Mucosa of descending colon (tissue), 3 donors: ENCODE results near the gene RNF135. TPM values are rescaled to one million over a fixed set of nuclear protein-coding genes. Genes with fewer than 3 reads are reported as not detected.

Experiments used
- ATAC-seq: fragments of 200-7000 bp; cut with Tn5 transposase; one replicate; pipeline ENCODE4 v1.9.1; 2020; ENCODE audit warnings: mild to moderate bottlenecking, moderate library complexity
- DNase-seq, 3 donors: peaks; one replicate each; pipeline ENCODE4 v3.0.0-alpha.2; 2020
- H3K36me3 ChIP-seq: fragments of 200-600 bp; one replicate; pipeline ENCODE4 v1.8.0; 2021; ENCODE audit warnings: low read depth, mild to moderate bottlenecking
- H3K4me1 ChIP-seq: fragments of 200-600 bp; one replicate; pipeline ENCODE4 v1.8.0; 2021; ENCODE audit warnings: low read depth, mild to moderate bottlenecking
- H3K4me3 ChIP-seq: fragments of 200-600 bp; one replicate; pipeline ENCODE4 v1.8.0; 2021; ENCODE audit warnings: mild to moderate bottlenecking
- H3K9me3 ChIP-seq: fragments of 200-600 bp; one replicate; pipeline ENCODE4 v1.8.0; 2021; ENCODE audit warnings: mild to moderate bottlenecking
- CTCF ChIP-seq: fragments of 200-600 bp; IDR thresholded peaks from one replicate; pipeline ENCODE4 v1.8.0; 2022; ENCODE audit warnings: antibody characterized with exemption, mild to moderate bottlenecking
- intact Hi-C, 2 donors: fragments of 100-400 bp; cut with DNase I in 1 of 2; cut with micrococcal nuclease in 1 of 2; formaldehyde crosslinking; loops; one replicate each; pipeline versions ENCODE4 v1.11.0 to v1.11.1; 2022; cut with DNase I, micrococcal nuclease
- total RNA-seq, 3 donors: library from RNA; stranded (reverse); fragmentation: NEBNext Ultra II Directional in 2 of 3; extraction: Animal tissue kit (Norgen Biotek cat#: 25700) in 2 of 3; gene quantifications; one replicate each; pipeline versions ENCODE4 v1.2.1 to v1.2.4, GENCODE V29; 2021 to 2023
- donor health status: DM: no; HTN: no; CAD: no; lungs with moderate emphysema.
- donor health status: DM: no; HTN: no; CAD: no.
- donor health status: DM: no; HTN: yes; CAD: no.

Gene RNF135
- total RNA-seq, 3 donors from 2014 or later, result 22.9 to 27.9 (median 24.1) TPM

GRCh38 chr17:30939051-30939689 lies 31.7 kb upstream of the RNF135 start:
- no peak for DNase-seq
- H3K36me3 ChIP-seq, result no peaks in the 10 kb centered on the region
- ATAC-seq, result no peak
- intact Hi-C loops, result no loop called here
- no peak for TF ChIP-seq CTCF
- H3K4me1 ChIP-seq, result no peaks in the 10 kb centered on the region
- H3K9me3 ChIP-seq, result no peaks in the 10 kb centered on the region
- no peak overlapping the region for H3K4me3 ChIP-seq

DNA sequence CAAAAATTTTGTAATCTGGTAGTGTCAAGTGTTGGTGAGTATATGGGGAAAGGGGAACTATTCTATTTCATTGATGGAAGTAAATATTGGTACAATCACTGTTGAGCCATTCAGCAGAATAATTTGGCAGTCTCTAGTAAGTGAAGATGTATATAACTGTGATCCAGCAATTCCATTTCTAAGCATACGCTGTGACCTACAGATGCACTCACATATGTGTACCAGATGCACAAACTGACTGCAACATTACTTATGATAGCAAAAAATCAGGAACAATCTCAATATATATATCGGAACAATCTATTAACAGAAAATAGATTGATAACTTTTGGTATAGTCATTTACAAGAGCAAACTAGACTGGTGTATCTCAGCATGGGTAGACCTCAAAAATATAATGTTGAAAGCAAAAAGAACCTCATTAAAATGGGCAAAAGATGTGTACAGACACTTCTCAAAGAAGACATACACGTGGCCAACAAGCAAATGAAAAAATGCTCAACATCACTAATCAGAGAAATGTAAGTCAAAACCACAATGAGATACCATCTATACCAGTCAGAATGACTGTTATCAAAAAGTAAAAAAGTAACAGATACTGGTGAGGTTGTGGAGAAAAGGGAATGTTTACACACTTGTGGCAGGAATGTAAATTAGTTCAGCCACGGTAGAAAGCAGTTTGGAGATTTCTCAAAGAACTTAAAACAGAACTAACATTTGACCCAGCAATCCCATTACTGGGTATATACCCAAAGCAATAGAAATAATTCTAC lies 28.3 kb upstream of the RNF135 start:
- Histone ChIP-seq H3K36me3 (no peaks in the 10 kb centered on the region), H3K4me1 (no peaks in the 10 kb centered on the region), H3K9me3 (no peaks in the 10 kb centered on the region), H3K4me3 (no peak overlapping the region)
- ATAC-seq, result no peak
- intact Hi-C loops, result no loop called here
- no peak for DNase-seq
- no peak for TF ChIP-seq CTCF

GRCh38 chr17:30947796-30948195 lies 23.0 kb upstream of the RNF135 start:
- Histone ChIP-seq H3K4me3 (no peak overlapping the region), H3K9me3 (no peaks in the 10 kb centered on the region), H3K4me1 (peaks cover 9% of the 10 kb centered on the region), H3K36me3 (no peaks in the 10 kb centered on the region)
- DNase-seq (no peak), ATAC-seq (no peak)
- intact Hi-C loops, result no loop called here
- TF ChIP-seq CTCF, result no peak

DNA sequence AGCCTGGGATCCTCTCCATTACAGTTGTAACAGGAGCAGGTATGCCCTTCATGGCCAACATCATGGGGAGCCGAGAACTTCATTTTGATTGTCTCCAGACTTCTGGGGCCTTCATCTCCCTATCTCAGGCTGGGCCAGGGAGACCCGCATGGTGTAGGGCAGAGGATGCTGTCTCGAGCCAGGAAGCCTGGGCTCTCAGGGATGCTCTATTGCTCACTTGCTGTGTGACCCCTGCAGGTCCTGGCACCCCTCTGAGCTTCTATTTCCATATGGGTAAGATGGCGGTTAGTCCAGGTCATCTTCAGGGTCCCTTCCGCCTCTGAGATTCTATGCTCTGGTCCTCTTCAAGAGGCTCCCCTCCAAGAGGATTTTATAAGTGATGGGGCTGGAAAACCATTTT lies 20.6 kb upstream of the RNF135 start:
- ATAC-seq (no peak), DNase-seq (no peak)
- intact Hi-C loops, result no loop called here
- peaks cover 9% of the 10 kb centered on the region for H3K4me1 ChIP-seq
- H3K4me3 ChIP-seq, result no peak overlapping the region
- TF ChIP-seq CTCF, result no peak
- no peaks in the 10 kb centered on the region for H3K36me3 ChIP-seq
- no peaks in the 10 kb centered on the region for H3K9me3 ChIP-seq

DNA sequence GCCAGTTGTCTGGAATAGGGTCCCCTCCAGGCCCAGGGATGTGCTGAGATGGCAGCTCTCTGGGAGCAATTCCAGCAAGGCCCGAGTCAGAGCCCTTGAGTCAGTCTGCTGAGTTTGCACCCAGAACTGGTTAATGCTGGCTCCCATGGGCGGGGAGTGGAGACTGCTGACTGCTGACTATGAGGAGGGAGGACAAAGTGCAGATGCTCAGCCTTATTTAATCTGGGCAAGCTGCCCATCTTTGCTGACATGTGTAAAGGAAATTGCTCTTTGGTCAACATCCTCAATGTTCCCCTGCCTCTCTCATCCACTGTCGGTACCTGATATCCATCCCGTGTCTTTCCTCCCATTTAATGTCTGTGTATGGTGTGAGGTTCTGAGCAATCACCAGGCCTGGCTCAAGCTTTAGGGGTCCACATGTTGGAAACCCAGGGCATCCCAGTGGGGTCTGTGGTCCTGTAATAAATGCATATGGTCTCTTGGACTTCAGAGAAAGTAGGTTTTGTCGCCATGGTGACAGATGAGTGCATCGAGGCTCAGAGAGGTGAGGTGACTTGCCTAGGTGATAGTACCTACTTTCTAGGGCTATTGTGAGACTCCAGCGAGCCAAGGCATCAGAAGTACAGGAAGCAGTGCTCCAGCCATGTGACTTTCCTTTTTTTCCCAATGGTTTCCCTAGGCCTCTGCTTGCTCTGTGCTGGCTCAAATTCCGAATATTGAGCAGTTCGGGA lies 20.0 kb upstream of the RNF135 start:
- DNase-seq, result peak; percentile 88 to 96 (median 90)
- Histone ChIP-seq H3K4me1 (peaks cover 9% of the 10 kb centered on the region), H3K4me3 (no peak overlapping the region), H3K36me3 (no peaks in the 10 kb centered on the region), H3K9me3 (no peaks in the 10 kb centered on the region)
- TF ChIP-seq CTCF, result no peak
- peak; percentile 99 for ATAC-seq
- intact Hi-C loops, result no loop called here
